Activated CD4-positive, alpha-beta T cell treated with anti-CD3 and anti-CD28 coated beads, Interleukin-2, Interleukin-4, amounts not matched to agents 100 ng/mL and 50 ng/mL, durations not matched to agents 16 hours and 8 hours (primary cell): ENCODE measurements around the gene LAMA3.
"Not testable (repeated sequence)": the region's sequence is repeated elsewhere in the genome, so short reads cannot be mapped to it uniquely, and the experiment has no call there.

Experiments
- DNase-seq: peaks from one replicate; pipeline ENCODE4 v3.0.0-alpha.2; 2020; ENCODE audit warnings: low spot score

Gene LAMA3

DNA sequence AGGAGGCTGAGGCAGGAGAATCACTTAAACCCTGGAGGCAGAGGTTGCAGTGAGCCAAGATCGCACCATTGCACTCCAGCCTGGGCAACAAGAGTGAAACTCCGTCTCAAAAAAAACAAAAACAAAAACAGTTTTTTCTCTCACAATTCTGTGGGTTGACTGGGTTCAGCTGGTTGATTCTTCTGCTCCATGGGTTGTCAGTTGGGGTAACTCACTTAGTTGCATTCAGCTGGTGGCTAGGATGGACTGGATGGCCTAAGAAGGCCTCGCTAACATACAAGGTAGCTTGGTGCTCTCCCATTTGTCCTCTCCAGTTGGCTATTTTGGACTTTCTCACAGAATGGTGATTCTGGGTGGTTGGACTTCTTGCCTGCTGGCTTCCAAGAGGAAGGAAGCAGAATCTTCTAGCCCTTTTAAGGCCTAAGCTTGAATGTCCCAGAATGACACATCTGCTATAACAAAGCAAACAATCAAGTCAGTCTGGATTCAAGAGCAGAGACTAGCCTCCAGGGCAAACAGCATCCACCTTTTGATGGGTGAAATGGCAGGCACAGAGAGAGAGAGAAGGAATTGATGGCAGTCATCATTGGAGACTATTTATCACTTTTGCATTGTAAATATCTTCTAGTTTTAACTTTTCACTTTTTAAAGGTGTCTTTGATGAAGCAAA lies 17.9 kb downstream of the LAMA3 start:
- no peak for DNase-seq

DNA sequence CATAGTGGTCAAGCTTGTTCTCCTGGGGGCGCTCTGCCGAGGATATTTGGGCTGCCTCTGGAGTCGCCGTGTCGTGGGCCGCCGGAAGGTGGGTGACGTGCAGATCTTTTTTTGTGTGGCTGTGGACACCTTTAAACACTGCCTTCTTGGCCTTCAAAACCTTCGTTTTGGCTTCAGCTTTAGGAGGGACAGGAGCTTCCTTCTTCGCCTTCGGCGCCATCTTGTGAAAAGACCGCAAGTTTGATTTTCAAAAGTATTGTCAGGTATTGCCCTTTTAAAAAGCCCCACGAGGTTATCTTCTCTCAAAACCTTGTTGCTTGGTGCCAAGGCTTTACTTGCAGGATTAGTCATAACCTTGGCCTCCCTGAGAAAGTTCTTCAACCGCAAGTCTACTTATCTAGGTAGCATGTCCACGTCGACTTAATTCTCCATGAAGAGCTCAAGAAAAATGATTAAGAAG lies 20.8 kb downstream of the LAMA3 start:
- no peak for DNase-seq

DNA sequence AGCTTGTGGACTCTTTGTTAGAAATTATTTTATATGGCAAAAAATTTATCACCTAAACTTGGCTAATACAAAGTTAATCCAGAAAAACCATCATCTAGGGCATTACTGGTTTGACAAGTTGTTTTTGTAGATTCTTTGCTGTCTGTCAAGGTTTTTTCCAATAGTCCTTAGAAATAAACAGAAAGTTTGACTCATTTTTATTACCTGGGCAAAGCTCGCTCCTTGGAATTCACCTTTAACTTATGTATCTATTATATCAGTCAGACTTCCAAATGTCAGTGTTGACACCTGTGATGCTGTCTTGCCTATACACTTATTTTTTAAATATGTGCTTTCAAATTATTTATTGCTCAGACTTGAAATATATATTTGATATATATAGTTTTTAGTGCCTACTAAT lies 21.7 kb downstream of the LAMA3 start:
- DNase-seq = no peak

DNA sequence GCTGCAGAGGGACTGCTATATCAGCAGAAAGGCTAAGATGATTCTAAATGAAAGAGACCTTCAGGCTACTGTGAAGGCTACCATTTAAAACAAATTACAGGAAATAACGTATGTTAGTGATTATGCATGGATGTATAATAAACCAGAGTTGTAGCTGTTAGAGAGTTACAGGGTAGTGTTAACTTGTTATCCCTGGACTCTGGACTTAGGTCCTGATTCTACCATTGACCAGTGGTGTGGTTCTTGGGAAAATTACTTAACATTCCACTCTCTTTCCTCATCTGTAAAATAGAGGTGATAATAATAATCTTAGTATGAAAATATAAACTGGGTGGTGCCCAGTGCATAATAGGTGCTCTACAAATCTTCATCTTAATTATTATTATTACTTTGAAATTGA lies 22.2 kb downstream of the LAMA3 start:
- no peak for DNase-seq

DNA sequence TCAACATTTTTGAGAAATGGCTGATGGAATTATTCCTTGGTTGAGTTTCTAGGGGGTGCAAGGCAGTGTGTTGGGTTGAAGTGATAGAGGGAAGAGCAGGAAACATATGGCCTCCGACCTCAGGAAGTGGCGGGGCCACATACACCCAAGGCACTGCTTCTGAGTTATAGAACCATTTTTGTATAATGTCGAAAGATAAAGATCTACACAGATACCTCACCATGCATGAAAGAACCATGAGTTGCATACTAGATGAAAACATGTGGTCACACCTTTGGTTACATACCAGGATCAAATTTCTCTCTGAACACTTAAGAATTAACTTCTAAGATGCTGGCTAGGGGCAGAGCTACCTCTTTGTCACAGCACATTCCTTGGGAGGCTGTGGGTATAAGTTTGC lies 23.2 kb downstream of the LAMA3 start:
- DNase-seq = no peak

DNA sequence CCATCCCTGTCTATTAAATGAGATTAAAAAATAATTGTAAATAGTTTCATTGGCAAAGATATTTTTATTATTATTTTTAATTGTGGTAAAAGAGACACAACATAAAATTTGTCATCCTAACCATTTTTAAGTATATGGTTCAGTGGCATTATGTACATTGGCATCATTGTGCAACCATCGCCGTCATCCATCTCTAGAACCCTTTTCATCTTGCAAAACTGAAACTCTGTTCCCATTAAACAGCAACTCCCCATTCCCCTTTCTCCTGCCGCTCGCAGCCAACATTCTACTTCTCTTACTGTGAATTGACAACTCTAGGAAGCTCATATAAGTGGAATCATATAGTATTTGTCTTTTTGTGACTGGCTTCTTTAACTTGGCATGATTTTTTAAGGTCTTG lies 25.3 kb downstream of the LAMA3 start:
- DNase-seq = no peak

DNA sequence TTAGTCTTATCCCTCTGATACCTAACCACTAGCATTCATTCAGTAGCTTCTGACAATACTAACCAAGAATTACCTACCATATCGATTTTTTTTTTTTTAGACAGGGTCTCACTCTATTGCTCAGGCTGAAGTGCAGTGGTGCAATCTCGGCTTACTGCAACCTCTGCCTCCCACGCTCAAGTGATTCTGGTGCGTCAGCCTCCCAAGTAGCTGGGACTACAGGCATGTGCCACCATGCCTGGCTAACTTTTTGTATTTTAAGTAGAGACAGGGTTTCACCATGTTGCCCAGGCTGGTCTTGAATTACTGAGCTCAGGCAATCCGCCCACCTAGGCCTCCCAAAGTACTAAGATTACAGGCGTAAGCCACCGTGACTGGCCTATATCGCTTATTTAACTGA lies 26.8 kb downstream of the LAMA3 start:
- DNase-seq = not testable (repeated sequence)

DNA sequence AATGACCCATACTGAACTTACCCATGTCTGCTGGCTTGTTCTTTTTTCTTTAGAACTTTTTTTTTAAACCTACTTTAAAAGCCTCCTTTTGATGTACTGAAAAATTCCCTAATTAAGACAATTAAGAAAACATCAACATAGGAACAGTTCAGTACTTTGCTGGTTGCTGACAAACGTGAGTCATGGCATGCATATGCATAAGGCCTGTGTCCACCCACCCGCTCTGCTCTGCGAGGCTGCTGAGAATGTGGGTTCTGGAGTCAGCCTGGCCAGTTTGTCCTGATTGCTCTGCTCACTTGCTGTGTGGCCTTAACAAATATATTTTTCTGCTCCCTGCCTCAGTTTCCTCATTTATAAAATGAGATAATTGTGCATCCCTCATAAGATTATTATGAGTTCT lies 27.3 kb downstream of the LAMA3 start:
- DNase-seq = no peak

DNA sequence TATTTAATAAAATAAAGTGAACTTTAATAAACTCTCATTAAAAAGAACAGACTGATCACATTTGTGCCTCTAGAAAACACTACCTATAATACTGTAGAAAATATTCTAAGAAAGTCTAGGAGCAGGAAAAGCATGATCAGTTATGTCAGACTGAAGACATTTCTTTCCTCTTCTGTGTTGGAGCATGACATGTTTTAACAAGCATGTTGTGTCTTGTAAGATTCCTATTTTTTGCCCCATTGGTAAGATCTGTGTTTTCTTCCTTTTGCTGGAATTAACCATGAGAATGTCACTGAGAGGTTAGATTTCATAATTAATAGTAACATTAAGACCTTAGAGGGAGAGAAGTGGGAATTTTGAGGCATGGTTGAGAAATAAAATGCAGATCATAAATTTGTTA lies 27.7 kb downstream of the LAMA3 start:
- no peak for DNase-seq

DNA sequence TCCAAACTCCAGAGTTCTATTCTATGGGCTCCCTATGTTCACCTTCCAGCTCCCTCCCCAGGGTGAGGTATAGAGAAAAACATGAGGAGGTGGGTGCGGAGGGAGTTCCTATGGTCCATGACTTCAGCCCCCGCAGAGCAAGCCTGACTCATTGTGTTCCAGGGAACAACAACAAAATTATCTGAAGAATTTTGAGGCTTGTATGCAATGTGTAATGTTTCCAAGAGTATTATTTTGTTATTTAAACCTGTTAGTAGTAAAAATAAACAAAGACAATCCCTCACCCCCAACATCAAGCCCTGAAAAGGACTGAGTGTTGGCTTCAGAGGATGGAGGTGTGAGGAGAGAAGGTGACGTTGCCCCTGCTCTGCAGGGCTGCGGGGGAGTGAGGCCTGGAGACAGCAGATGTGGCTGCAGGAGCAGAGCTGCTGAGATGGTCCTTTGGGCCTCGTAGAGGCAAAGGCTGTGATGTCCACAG lies 29.0 kb downstream of the LAMA3 start:
- no peak for DNase-seq

DNA sequence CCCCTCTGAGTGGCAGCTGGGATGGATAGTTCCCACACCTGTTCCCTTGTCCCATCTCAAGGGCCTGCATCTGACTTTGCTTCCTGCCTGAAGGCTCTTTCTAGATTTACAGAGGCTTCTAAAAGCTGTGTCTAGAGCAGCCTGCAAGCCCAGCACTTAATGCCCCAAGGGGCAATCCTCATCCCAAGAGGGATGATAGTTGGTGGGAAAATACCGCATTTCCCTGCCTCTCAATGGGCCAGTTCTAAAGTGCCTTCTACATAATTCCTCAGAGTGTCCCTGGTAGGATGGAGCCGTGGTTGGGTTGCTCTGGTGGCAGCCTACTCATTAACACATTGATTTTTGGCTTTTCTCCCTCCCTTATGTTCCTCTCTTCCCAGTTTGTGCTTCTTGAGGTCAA lies 29.5 kb downstream of the LAMA3 start:
- no peak for DNase-seq

DNA sequence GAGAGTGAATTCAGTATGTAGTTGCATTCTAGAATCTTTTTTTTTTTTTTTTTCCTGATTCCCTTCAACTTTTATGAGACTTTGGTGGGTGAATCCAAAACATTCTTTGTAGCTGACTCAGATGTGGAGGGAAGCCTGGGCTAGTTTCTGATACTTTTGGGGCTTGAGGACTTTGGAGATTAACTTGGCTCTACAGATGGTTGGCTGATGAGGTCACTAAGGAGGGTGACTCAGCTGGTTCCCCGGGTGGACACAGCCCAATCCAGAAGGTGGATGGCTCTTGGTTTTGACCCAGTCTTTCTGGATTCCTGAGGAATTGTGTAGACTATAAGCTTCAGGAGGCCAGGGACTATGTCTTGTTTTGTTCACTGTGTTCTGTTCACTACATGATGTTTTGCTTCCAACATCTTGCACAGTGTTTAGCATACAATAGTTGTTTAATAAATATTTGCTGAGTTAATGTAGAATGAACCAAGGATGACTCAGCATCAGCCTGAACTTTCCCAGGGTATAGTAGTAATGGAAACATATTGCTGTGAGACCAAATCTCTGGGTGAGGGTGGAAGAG lies 30.5 kb downstream of the LAMA3 start:
- DNase-seq = no peak

DNA sequence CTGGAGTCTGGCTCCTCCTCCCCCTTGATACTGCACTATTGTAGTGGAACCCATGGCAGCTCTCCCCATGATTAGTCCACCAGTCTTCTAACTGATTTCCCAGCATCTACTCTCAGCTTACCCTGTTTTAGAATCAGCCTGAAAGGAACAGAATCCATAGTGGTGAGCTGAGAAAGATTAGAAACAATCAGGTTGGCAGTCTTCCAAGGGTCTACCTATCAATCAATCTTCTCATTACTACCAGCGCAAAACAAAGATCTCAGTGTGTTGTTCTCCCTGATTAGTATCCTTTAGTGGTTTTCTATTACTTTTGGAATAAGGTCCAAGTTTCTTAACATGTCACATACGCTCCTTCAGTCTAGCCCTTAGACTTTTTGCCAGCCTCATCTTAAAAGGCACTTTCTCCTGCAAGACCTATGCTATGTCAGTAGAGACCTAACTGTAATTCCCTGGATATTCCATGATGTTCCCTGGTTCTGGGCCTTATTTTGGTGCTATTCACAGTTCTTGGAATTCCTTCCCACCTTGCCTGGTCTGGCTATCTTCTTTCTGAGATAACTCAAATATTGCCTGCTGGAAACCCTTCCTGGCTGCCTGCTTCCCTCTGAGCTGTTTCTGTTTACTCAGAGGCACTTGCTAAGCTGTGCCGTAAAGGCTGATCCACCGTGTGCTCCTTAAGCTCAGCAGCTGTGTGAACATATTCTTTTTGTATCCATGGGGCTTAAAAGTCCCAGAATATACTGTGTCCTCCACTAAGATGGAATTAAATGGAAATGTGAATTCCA lies 32.6 kb downstream of the LAMA3 start:
- DNase-seq = no peak

DNA sequence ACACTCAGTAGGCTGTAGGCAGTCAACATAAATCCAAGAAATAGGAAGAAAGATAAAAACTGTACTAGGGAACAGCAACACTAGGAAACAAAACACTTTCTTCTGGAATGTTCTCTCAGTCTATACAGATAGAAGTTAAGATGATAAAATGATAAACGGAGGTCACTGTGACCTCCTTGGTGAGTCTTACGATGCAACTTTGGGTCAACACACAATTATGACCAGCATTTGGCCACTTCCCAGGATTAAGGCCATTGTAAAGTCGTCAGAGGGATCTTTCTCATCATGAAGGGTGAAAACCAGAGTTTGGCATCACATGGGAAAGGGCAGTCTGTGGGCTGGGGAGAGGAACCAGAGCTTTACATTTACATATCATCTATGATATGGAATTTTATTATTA lies 33.4 kb downstream of the LAMA3 start:
- DNase-seq = no peak

DNA sequence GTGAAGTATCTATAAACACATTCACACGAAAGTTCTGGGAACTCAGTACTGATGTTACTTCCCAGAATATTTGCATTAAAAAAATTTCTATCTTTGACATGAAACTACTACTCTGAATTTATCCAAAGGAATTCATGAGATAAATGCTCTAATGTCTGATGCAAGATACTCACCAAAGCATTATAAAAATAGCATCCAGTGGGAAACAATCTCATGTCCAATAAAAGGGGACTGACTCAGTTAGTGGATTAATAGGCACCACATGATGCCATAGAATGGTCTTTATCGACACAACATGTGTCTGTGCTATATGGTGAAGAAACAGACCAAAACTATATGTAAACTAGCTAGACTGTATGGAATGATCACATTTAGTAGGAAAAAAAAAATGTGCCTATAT lies 33.9 kb downstream of the LAMA3 start:
- no peak for DNase-seq

DNA sequence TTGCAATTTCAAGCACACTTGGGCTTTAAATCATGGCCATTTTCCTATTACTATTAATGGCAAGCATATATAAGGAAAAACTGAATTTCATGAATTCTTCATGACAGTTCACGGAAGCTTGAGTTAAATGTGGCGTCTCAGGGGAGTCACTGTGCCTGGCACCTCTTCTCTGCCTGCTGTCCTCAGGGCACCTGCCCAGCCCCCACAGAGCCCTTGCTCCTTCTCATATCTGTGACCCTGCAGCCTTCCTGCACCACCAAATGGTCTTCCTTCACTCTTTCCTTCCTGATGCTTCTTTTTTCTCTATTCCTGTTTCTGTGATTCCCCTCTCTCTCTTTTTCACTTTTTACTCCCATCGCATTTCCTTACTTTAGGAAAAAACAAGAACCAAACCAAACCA lies 35.4 kb downstream of the LAMA3 start:
- no peak for DNase-seq

DNA sequence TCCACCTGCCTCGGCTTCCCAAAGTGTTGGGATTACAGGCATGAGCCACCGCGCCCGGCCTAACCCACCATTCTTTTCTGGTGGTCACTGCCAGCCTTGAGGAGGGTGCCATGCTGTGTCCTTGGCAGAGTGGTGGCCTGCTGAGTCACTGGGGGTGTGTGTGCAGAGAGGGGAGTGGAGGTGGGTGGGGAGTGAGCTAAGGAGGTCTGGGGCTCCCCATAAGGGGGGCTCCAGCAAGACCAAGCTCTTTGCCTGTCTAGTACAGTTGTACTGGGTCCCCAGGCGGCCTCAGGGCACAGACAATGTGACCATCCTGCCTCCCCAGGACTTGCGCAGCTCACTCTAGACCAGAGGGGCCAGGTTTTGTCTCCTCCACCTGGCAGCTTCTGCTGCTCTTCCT lies 36.1 kb downstream of the LAMA3 start:
- DNase-seq = no peak

DNA sequence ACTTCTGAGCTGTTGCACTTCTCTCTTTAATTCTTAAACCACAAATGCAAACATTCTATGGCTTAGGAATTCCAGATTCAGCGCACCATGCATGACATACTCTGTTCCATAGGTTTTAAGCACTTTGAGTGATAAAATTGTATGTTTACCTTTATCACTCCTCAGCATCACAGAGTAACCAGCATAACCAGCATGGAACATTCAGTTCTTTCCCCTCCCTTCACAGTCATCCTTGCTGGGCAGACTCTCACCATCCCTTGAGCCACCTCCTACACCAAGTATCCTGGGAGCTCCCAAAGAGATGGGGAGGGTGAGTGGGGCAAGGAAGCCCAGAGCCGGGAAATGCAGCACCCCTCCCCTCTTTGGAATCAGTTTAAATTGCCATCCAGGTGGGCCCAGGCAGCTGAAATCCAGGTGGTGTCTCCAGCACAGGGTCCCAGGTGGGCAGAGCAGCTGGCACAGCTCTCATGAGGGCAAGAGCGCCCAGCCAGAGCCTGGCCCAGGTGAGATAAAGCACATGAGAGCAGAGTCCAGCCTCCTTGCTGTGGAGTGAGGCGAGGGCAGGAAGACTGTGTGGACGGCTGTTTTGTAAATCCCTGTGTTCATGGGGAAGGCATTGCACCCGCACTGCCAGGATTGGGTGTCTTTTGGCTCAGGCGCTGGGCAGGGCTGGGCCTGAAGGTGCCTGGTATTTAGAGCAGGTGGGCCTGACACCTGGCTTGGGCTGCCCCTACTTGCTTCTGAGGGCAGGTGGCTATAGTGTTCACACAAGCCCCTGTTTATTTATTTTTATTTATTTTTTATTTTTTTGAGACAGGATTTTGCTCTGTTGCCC lies 36.8 kb downstream of the LAMA3 start:
- no peak for DNase-seq

DNA sequence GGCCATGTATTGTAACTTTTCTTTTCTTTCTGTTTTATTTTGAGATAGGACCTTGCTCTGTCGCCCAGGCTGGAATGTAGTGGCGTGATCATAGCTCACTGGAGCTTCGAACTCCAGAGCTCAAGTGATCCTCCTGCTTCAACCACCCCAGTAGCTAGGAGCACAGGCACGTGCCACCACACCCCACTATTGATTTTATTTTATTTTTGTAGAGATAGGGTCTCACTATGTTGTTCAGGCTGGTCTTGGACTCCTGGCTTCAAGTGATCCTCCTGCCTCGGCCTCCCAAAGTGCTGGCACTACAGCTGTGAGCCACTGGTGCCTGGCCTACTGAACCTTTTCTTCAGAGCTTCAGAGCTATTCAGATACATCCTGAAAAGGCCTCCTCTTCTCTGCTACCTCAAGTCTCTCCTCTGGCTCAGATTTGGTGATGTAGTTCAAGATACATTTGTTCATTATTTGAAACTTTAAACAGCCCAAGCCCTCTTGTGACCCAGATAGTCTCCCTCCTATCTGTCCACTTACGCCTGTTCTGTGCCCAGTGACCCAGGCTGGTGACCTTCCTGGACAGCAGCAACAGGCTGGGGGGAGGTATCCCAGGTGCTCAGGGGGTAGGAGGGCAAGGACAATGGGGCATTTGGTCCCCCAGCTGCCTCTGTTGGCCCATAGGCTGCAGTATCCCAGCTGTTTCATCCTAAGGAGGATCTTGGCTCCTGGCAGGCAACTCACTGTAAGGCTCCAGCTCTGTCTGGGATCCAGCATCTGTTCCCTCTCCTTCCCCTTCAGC lies 38.6 kb downstream of the LAMA3 start:
- DNase-seq = no peak

DNA sequence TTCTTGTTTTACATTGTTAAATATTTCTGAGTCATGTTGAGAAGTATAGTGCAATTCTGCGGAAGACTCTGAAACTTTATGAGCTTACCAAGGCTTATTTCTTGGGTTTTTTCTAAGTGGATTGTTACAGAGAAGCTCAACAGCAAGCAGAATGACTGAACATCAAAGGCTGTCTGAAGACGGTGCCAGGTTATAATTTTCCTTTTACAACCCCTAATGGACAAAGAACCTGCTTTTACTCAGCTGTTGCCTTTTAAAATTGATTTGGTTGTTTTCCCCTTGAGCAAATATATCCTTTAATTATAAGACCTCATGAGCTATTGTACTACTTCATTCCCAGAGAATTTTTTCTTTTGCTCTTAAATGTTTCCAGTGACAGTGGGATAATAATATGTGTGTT lies 41.6 kb downstream of the LAMA3 start:
- no peak for DNase-seq

DNA sequence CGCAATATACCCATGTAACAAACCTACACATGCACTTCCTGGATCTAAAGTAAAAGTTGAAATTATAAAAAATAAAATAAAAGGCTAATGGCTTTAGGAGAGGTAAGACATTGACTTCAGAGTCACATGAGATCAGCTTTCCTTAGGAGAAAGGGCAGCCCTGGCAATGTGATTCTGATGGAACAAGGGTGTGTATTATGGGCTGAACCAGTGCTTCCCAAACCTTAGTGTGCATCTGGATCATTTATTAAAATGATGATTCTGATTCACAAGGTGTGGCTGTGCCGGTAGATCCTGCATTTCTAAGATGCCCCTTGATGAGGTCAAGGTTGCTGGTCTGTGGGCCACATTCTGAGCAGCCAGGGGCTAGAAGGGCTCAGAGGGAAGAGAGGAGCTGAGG lies 42.6 kb downstream of the LAMA3 start:
- no peak for DNase-seq

DNA sequence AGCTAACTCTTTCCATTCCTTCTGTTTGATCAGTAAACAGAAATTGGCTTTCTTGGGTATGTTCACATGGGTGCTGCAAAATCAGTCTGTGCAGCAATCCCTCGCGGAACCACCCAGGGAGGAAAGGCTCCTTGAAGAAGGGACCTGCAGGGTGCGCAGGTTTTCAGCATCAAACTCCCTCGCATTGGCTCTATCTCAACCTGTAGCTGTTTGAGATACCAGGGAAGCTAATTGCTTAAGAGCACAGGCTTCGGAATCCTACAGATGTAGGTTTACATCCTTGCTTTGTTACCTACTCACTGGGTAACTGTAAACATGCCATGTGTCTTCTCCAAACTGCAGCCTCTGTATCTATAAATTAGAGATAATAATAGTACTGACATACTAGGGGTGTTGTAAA lies 43.2 kb downstream of the LAMA3 start:
- DNase-seq = no peak
